ENCODE measurements around the gene ARPC1B.
"Not testable (repeated sequence)": the region's sequence is repeated elsewhere in the genome, so short reads cannot be mapped to it uniquely, and the experiment has no call there.

ARPC1B gene

DNA sequence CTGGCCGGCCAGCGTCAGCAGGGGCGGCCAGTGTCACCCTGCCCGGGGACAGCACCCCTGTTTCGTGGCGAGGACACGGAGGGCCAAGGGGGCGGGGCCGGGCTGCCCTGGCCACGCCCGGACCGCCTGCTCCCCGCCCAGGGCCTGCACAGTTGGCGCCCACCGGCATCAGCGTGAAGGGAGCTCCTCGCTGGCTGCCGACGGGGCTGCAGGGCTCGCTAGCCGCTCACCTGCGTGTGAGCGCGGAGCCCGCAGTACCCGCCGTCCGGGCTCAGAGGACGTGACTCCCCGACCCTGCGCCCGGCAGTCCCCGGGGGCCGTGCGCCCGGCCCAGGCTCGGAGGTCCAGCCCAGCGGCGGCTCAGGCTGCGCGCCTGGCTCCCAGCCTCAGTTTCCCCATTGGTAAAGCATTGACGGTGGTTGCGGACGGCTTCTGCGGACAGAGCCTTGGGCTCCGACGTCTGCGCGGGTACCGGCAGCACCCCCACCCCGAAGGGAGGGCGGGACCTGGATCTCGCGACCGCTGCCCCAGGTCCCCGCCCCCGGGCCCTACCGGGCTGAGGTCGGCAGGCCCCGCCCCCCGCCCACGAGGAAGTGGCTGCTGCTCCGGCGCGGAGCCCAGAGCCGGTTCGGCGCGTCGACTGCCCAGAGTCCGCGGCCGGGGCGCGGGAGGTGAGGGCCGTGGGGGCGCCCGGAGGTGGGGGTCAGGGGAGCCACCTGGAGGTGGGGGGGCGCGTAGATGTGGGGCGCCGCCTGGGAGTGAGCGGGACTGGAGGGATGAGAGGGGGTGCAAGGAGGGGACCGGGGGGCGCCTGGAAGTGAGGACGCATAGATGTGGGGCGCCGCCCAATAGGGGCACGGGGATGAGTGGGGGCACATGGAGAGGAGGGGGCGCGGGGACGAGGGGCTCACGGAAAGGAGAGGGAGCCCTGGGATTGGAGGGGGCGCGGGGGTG lies at the start of gene ARPC1B:
TSS of gene ARPC1B (plus strand) at position 620 of the 954 bp plus-strand sequence. CDS start 10,985 bp downstream, outside the sequence.
- peak; percentile 88 for DNase-seq

GRCh38 chr7:99325001-99325493 lies 49.5 kb upstream of the ARPC1B start:
- DNase-seq, result no peak

GRCh38 chr7:99325592-99326407 lies 48.7 kb upstream of the ARPC1B start, which contains the start of gene ARPC1A:
ARPC1A (plus strand) TSS chr7:99325898; CDS start chr7:99333354, 7,456 bp downstream.
- peak; percentile 92 for DNase-seq

DNA sequence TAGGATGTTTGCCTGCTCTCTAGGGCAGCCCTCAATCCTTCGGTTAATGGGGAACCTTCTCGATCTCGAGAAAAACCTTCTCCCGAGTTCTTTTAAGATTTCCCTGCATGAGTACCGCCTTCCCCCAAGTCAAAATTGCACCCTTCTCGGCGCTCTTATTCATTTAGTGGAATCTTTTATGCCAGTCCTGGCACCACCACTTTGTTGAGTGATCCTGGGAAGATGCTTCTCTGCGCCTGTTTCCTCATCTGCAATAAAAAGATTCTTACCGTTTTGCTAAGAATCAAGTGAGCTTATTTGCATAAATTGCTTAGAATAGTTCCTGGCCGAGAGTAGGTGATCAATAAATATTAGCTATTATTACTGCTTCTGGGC lies 48.1 kb upstream of the ARPC1B start:
- no peak for DNase-seq

DNA sequence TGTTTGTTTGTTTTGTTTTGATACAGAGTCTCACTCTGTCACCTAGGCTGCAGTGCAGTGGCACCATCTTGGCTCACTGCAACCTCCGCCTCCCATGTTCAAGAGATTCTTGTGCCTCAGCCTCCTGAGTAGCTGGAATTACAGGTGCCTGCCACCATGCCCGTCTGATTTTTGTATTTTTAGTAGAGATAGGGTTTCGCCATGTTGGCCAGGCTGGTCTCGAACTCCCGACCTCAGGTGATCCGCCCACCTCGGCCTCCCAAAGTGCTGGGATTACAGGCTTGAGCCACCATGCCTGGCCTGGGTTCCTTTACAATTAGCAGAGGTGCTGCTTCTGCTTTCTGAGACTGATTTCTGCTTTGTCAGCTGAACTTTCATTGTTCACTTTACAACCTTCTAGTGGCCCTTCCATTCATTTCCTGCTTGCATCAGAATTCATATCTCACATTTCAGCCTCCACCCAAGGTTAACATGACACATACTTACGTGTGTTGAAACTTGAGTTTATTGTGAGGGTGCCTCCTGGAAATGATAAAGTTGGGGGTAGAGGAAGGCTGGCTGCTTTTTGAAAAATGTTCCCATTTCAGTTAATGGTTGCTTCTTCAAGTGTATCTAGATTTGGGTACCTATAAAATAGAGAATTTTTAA lies 44.1 kb upstream of the ARPC1B start:
- DNase-seq, result not testable (repeated sequence)

GRCh38 chr7:99331002-99331401 lies 43.5 kb upstream of the ARPC1B start:
- DNase-seq, result no peak

DNA sequence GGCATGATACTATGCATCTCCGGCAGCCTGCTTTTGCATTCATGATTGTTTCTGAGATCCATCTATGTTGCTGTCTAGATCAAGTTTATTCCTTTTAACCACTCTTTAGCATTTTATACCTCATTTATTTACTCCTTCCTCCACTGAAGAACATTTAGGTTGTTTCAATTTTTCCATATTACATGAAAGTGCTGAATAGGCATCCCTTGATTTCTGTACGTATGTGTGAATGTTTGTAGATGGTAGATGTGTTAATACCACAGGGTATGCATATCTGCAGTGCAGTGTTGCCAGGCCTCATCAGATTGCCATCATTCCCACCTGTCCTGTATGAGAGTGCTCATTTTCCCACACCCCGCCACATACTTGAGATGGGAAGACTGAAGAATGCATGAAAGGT lies 34.9 kb upstream of the ARPC1B start:
- DNase-seq, result no peak

DNA sequence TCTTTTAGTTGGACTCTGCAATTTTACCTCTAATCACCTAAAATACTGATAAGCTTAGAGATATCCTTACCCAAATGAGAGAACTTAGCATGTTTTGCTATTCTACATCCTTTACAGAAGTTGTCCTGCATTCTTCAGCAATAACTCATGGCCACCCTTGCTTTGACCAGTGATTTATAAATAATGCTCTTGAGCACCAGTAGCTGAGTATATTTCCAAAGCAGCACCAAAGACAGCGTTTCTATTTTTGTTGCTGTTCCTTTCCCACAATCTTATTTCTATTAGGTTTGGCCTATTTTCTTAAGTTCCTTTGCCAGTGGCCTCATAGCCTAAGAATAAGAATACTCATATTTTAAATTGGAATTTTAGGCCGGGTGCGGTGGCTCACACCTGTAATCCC lies 33.9 kb upstream of the ARPC1B start:
- no peak for DNase-seq

GRCh38 chr7:99344061-99344647 lies 30.4 kb upstream of the ARPC1B start:
- DNase-seq, result no peak

GRCh38 chr7:99350641-99351040 lies 23.9 kb upstream of the ARPC1B start:
- DNase-seq, result not testable (repeated sequence)

- no peak for DNase-seq
Observed at GRCh38 chr7:99352247-99352646, 22.3 kb upstream of the ARPC1B start.

DNA sequence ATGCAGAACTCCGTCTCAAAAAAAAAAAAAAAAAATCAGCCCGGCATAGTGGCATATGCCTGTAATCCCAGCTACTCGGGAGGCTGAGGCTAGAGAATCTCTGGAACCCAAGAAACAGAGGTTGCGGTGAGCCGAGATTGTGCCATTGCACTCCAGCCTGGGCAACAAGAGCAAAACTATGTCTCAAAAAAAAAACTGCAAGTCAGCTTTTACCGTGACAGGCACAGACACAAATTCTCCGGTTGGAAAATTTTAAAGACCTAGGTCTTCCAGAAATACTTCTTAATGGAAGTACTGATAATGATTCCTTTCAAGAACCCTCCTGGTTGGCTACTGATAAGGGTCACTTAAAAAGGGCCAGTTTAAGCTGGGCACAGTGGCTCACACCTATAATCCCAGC lies 19.4 kb upstream of the ARPC1B start:
- DNase-seq, result no peak

- DNase-seq, result no peak
Observed at GRCh38 chr7:99357701-99358490, 16.6 kb upstream of the ARPC1B start.

DNA sequence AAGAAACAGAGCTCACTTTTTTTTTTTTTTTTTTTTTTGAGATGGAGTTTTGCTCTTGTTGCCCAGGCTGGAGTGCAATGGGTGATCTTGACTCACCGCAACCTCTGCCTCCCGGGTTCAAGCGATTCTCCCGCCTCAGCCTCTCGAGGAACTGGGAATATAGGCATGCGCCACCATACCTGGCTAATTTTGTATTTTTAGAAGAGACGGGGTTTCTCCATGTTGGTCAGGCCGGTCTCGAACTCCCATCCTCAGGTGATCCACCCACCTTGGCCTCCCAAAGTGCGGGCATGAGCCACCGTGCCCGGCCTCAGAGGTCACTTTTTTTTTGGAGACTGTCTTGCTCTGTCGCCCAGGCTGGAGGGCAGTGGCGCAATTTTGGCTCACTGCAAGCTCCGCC lies 16.0 kb upstream of the ARPC1B start:
- DNase-seq, result not testable (repeated sequence)

DNA sequence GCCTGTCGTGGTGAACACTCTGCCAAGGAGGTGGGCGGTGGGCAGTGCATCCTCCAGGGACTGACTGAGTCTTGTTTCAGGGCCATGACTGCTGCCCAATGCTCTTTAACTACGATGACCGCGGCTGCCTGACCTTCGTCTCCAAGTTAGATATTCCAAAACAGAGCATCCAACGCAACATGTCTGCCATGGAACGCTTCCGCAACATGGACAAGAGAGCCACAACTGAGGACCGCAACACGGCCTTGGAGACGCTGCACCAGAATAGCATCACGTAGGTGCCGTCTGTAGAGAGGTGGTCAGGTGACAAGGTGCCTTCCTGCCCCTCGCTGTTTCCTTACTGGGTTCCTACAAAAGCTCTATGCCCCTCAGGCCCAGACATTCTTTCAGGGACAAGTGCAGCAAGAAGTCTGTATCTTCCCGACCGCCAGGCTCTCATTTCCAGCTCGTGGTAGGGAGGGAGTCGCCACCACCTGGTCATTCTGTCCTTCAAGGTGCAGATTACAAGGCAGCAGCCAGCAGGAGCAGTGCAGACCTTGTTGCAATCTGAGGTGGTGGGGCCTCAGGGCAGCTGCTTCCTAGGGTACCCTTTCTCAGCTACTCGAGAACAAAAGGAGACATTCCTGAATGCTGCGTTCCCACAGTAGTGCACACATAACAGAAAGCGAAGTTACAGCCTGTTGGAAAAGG lies 14.9 kb upstream of the ARPC1B start:
- no peak for DNase-seq

GRCh38 chr7:99362801-99363200 lies 11.7 kb upstream of the ARPC1B start:
- DNase-seq, result no peak

- DNase-seq, result no peak
Observed at GRCh38 chr7:99363286-99363685, 11.2 kb upstream of the ARPC1B start.

- peak; percentile 75 for DNase-seq
Observed at GRCh38 chr7:99365318-99366141, 9.0 kb upstream of the ARPC1B start.

DNA sequence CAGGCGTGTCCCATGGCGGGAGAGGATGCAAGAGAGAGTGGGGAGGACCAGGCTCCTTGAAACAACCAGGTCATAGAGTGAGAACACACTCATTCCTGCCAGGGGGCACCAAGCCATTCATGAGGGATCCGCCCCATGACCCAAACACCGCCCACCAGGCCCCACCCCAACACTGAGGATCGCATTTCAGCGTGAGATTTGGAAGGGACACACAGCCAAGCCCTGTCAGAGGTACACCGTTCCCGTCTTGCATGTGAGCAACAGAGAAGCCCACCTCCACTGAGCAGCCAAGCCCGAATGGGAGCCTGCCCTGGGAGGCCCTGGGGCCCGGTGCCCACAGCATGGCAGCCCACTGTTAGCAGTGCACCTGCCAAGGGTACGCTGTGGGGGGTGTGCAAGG lies 7.9 kb upstream of the ARPC1B start:
- no peak for DNase-seq

GRCh38 chr7:99368750-99369389 lies 5.7 kb upstream of the ARPC1B start:
- DNase-seq, result no peak
